ENCODE results near the gene SORCS3.

Gene SORCS3

GRCh38 chr10:105252911-105253310, 611.8 kb downstream of the SORCS3 start:
- no peak for DNase-seq

- no peak for DNase-seq
Measured at GRCh38 chr10:105253515-105254212, 612.6 kb downstream of the SORCS3 start.

- DNase-seq: no peak
Measured at GRCh38 chr10:105258036-105258673, 617.1 kb downstream of the SORCS3 start.

GRCh38 chr10:105258674-105259065, 617.6 kb downstream of the SORCS3 start:
- DNase-seq: no peak

GRCh38 chr10:105259201-105259600, 618.1 kb downstream of the SORCS3 start:
- DNase-seq: no peak

GRCh38 chr10:105262666-105263065, 621.6 kb downstream of the SORCS3 start:
- no peak for DNase-seq

- no peak for DNase-seq
Measured at GRCh38 chr10:105266966-105267539, 626.0 kb downstream of the SORCS3 start.

- no peak for DNase-seq
Measured at GRCh38 chr10:105268961-105269360, 627.9 kb downstream of the SORCS3 start.

GRCh38 chr10:105269689-105270088, 628.6 kb downstream of the SORCS3 start:
- no peak for DNase-seq

GRCh38 chr10:105274556-105275070, 633.5 kb downstream of the SORCS3 start:
- no peak for DNase-seq

GRCh38 chr10:105278439-105278838, 637.3 kb downstream of the SORCS3 start:
- no peak for DNase-seq

- no peak for DNase-seq
Measured at GRCh38 chr10:105279101-105279500, 638.0 kb downstream of the SORCS3 start.

- no peak for DNase-seq
Measured at GRCh38 chr10:105280895-105281294, 639.8 kb downstream of the SORCS3 start.

- DNase-seq: no peak
Measured at GRCh38 chr10:105284476-105285215, 643.6 kb downstream of the SORCS3 start.

- no peak for DNase-seq
Measured at GRCh38 chr10:105288026-105288425, 646.9 kb downstream of the SORCS3 start.

GRCh38 chr10:105288613-105289012, 647.5 kb downstream of the SORCS3 start:
- no peak for DNase-seq

GRCh38 chr10:105291571-105291970, 650.5 kb downstream of the SORCS3 start:
- no peak for DNase-seq

- no peak for DNase-seq
Measured at GRCh38 chr10:105292236-105292635, 651.1 kb downstream of the SORCS3 start.

All from hypothalamus (tissue), 51 donors.